ENCODE results near the gene FLYWCH1. TPM values are rescaled to one million over a fixed set of nuclear protein-coding genes. Genes with fewer than 3 reads are reported as not detected.

The FLYWCH1 gene
- total and polyA plus RNA-seq, 2 donors (not counting 3 experiments of a cell fraction or from before 2014, with no cell fraction given): 32.0 to 51.2 TPM

- TF ChIP-seq EZH2 (IDR thresholded peaks at IDR 0.05; ENCODE audit: borderline replicate concordance, low read depth, low read length, severe bottlenecking): no peak
- no peak for TF ChIP-seq GATA2 (IDR thresholded peaks at IDR 0.05; ENCODE audit: insufficient read depth, insufficient read length, low read depth, low read length)
- no peak for TF ChIP-seq CTCF (IDR thresholded peaks at IDR 0.05; ENCODE audit: extremely low read depth in 1 of 2, insufficient read depth in 1 of 2, low read depth in 1 of 2, low read length in 2 of 2)
- TF ChIP-seq MAX (IDR thresholded peaks at IDR 0.05; ENCODE audit: insufficient read depth, insufficient read length): no peak
- TF ChIP-seq FOS (IDR thresholded peaks at IDR 0.05; ENCODE audit: borderline replicate concordance, insufficient read depth, low read length): no peak
- no peak for TF ChIP-seq POLR2A (IDR thresholded peaks at IDR 0.05; ENCODE audit: low read depth, low read length)
- no peak for TF ChIP-seq JUN (IDR thresholded peaks at IDR 0.05; ENCODE audit: borderline replicate concordance, insufficient read depth, insufficient read length, low read depth)
- TF ChIP-seq POLR2AphosphoS5 (IDR thresholded peaks at IDR 0.05; ENCODE audit: insufficient read depth, low read depth, low read length): no peak
- TF ChIP-seq MYC (IDR thresholded peaks at IDR 0.05; ENCODE audit: low read depth, low read length): no peak
- Histone ChIP-seq H3K4me1 (ENCODE audit: control insufficient read depth, extremely low read depth, insufficient read depth, low read length) (peaks cover under 1% of the 10 kb centered on the region), H3K79me2 (ENCODE audit: control insufficient read depth, insufficient read depth, low read length) (no peaks in the 10 kb centered on the region), H3K27me3 (ENCODE audit: control insufficient read depth in 2 of 2, insufficient read depth in 2 of 2, low read length in 2 of 2) (peaks cover 13 to 18% of the 10 kb centered on the region in 2 experiments), H3K9ac (replicated peaks; ENCODE audit: extremely low read depth, insufficient read depth, low read length) (no peak overlapping the region), H4K20me1 (replicated peaks; ENCODE audit: control insufficient read depth, extremely low read depth, insufficient read depth, low read length) (no peaks in the 10 kb centered on the region), H3K9me3 (replicated peaks; ENCODE audit: control insufficient read depth, insufficient read depth, low read length) (no peaks in the 10 kb centered on the region), H3K4me3 (replicated peaks in 1 of 3; ENCODE audit: insufficient read depth in 1 of 3, low read depth in 1 of 3, low read length in 3 of 3) (no peak overlapping the region), H3K36me3 (ENCODE audit: control insufficient read depth in 2 of 2, extremely low read depth in 1 of 2, insufficient read depth in 2 of 2, low read length in 2 of 2) (no peaks in the 10 kb centered on the region), H2AFZ (ENCODE audit: low read depth, low read length) (no peak overlapping the region), H3K4me2 (ENCODE audit: insufficient read depth, low read length) (no peak overlapping the region), H3K9me1 (replicated peaks; ENCODE audit: control insufficient read depth, extremely low read depth, insufficient read depth, low read length) (no peaks in the 10 kb centered on the region), H3K27ac (ENCODE audit: insufficient read depth, low read depth, low read length) (no peak overlapping the region)
- FAIRE-seq (no peak), DNase-seq (ENCODE audit: low read depth, low spot score) (no peak)
- ChIA-PET CTCF (interaction anchor here (1.8 kb wide), 1 partner anchor 11 kb away, joined by 5 read pairs; the partner anchor contains the start of gene PAQR4), POLR2A (no interaction called here)
- BruUV-seq (replicated peaks): no TSS peak
- dilution Hi-C loops (cut with MboI; ENCODE audit: extremely low pct_ligation_motif_present, low sequenced_read_pairs) (no loop called here), intact Hi-C loops (cut with micrococcal nuclease) (no loop called here)
Measured at GRCh38 chr16:2959206-2959605, 47.5 kb downstream of the FLYWCH1 start.

Measured in endothelial cell of umbilical vein (primary cell).